ENCODE data around the gene THOC7.

- TF ChIP-seq POLR2A (IDR thresholded peaks at IDR 0.05) = no peak
- no peak for TF ChIP-seq CTCF (IDR thresholded peaks at IDR 0.05)
- TF ChIP-seq EP300 (IDR thresholded peaks at IDR 0.05) = no peak
Measured at GRCh38 chr3:63892773-63893352, 29.3 kb upstream of the THOC7 start.

Measured in suprapubic skin (tissue), 3 donors.